ENCODE results near the gene STBD1.

- no peak for TF ChIP-seq CTCF (conservative IDR thresholded peaks at IDR 0.05; ENCODE audit: low read depth in 2 of 2)
- TF ChIP-seq CREB1 (CRISPR knock-in tag; IDR thresholded peaks at IDR 0.05; ENCODE audit: low read depth), result no peak
- TF ChIP-seq EZH2 (IDR thresholded peaks at IDR 0.05; ENCODE audit: low read depth, unreplicated experiment), result no peak
These were observed 49.6 kb upstream of the STBD1 start for GRCh38 chr4:76256968-76257367.

All from GM23338 (cell line).